ENCODE measurements around the gene ITSN2. TPM values are rescaled to one million over a fixed set of nuclear protein-coding genes. Genes with fewer than 3 reads are reported as not detected.

The ITSN2 gene
- total RNA-seq, 1 donor from 2014 or later: 52.9 TPM

DNA sequence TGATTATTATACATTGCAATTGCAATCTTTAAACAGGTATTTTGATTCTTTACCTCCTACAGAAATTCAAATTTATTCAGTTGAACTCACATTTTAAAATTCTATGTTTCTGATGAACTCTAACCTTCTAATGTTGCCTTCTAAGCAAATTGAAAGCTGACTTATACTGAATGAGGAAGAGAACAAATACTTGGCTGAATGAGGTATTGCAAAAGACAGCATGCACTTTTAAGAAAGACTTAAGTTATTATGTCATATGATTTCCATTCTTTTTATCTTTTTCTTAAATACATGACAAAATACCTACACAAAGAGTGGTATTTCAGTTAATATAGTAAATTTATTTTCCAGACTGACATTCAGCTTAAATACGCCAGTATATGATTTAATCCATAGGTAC lies 120.8 kb downstream of the ITSN2 start:
- H3K9me3 Mint-ChIP-seq: no peaks in the 10 kb centered on the region
- H3K27me3 Mint-ChIP-seq (ENCODE audit: insufficient read depth): no peaks in the 10 kb centered on the region
- no peak overlapping the region for H3K4me3 Mint-ChIP-seq
- no peak overlapping the region for H3K27ac Mint-ChIP-seq
- DNase-seq (ENCODE audit: low spot score): no peak
- intact Hi-C loops (cut with micrococcal nuclease): no loop called here
- no peaks in the 10 kb centered on the region for H3K4me1 Mint-ChIP-seq (ENCODE audit: low read depth)
- peaks cover 6% of the 10 kb centered on the region for H3K36me3 Mint-ChIP-seq (ENCODE audit: low read depth)

DNA sequence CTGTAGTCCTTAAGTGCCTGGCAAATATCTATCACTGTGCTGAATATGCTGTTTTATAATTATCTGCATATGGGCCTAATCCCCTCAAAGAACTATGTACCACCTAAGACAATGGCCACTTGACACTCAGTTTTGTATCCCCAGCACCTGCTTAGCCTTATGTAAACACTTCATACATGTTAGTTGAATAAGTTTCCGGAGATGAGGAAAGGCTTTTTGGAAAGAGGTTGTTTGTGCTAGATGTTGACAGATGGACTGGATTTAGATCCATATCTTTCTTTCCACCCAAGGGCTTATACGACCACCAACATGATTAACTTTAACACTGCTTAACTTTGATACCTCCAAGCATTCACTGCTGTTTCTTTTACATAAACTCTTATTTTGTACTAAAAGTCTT lies 122.2 kb downstream of the ITSN2 start:
- peaks cover 8% of the 10 kb centered on the region for H3K36me3 Mint-ChIP-seq (ENCODE audit: low read depth)
- no peak for DNase-seq (ENCODE audit: low spot score)
- H3K4me1 Mint-ChIP-seq (ENCODE audit: low read depth): no peaks in the 10 kb centered on the region
- H3K27me3 Mint-ChIP-seq (ENCODE audit: insufficient read depth): no peaks in the 10 kb centered on the region
- intact Hi-C loops (cut with micrococcal nuclease): no loop called here
- H3K27ac Mint-ChIP-seq: no peak overlapping the region
- no peaks in the 10 kb centered on the region for H3K9me3 Mint-ChIP-seq
- no peak overlapping the region for H3K4me3 Mint-ChIP-seq

DNA sequence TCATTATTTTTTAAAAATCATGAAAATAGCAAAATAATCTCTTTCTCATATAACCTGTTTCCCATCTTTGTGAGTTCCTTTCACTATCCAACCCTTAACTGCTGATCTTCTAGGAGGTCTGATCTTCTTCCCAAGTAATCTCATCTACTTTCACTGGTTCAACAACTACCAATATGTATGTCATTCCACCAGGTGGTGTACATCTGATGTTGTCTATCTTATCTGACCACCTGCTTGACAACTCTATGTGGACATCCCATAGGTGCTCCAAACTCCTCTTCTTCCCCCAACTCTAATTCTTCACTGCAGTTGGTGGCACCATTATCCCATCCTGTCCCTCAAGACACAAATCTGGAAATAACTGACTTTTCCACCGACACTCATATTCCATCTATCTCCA lies 123.0 kb downstream of the ITSN2 start:
- Mint-ChIP-seq H3K36me3 (ENCODE audit: low read depth) (peaks cover 5% of the 10 kb centered on the region), H3K4me3 (no peak overlapping the region), H3K9me3 (no peaks in the 10 kb centered on the region), H3K27ac (no peak overlapping the region), H3K27me3 (ENCODE audit: insufficient read depth) (no peaks in the 10 kb centered on the region), H3K4me1 (ENCODE audit: low read depth) (no peaks in the 10 kb centered on the region)
- no peak for DNase-seq (ENCODE audit: low spot score)
- intact Hi-C loops (cut with micrococcal nuclease): no loop called here

DNA sequence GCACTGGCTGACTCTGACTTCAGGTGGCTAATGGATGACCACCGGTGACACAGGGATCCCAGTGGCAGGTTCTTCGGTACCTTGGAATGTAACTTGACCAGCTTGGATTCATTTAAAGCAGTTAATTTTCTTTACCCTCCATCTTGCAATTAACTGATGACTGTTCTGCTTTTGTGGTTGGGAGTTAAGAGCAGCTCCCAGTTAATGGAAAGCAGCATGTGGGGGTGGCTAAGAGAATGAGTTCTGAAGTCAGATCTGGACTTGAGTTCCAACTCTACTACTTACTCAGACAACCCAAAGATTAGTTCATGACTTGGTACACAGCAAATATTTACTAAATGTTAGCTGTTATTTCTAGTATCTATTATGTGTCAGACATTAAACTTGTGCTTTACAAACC lies 127.0 kb downstream of the ITSN2 start:
- H3K9me3 Mint-ChIP-seq: no peaks in the 10 kb centered on the region
- H3K36me3 Mint-ChIP-seq (ENCODE audit: low read depth): peaks cover 3% of the 10 kb centered on the region
- no peak for DNase-seq (ENCODE audit: low spot score)
- no peaks in the 10 kb centered on the region for H3K27me3 Mint-ChIP-seq (ENCODE audit: insufficient read depth)
- H3K27ac Mint-ChIP-seq: no peak overlapping the region
- intact Hi-C loops (cut with micrococcal nuclease): no loop called here
- no peak overlapping the region for H3K4me3 Mint-ChIP-seq
- H3K4me1 Mint-ChIP-seq (ENCODE audit: low read depth): no peaks in the 10 kb centered on the region

DNA sequence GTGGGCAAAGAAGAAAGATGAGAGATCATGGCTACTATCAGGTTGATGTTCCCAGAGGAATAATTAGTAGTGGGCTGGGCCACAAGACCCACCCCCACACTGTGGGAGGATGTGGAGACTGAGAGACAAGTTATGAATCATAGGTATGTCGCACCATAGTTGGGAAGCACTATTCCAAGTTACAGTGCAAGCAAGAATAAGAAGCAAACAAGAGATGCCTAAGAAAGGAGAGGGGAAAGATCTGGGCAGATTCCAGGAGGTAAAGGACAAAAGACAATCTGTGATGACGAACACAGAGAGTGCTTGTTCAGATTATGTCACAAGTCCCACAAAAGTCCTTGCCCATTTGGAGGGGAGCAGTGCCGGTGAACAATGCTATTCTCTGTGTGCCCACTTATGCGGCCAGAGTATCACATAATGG lies 128.9 kb downstream of the ITSN2 start:
- intact Hi-C loops (cut with micrococcal nuclease): no loop called here
- no peak overlapping the region for H3K27ac Mint-ChIP-seq
- no peaks in the 10 kb centered on the region for H3K9me3 Mint-ChIP-seq
- no peaks in the 10 kb centered on the region for H3K4me1 Mint-ChIP-seq (ENCODE audit: low read depth)
- DNase-seq (ENCODE audit: low spot score): no peak
- H3K27me3 Mint-ChIP-seq (ENCODE audit: insufficient read depth): no peaks in the 10 kb centered on the region
- peaks cover 3% of the 10 kb centered on the region for H3K36me3 Mint-ChIP-seq (ENCODE audit: low read depth)
- no peak overlapping the region for H3K4me3 Mint-ChIP-seq

DNA sequence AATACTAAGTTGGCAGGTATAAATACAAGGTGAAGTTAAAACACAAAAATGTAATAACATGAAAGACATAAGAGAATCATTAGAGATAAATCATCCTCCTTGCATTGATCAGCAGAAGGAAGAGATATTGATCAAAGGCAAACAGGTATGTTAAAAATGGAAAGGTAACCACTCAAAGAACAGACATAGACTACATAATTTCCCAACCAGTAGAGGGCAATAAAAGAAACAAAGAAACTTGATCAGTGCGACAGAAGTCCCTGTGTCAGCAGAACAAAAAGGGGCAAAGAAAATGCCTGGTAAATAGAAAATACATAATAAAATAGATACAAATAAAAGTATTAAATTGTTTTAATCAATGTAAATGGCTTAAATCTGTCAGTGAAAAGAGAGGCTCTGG lies 131.9 kb downstream of the ITSN2 start:
- no peak for DNase-seq (ENCODE audit: low spot score)
- Mint-ChIP-seq H3K4me3 (no peak overlapping the region), H3K27ac (no peak overlapping the region), H3K9me3 (no peaks in the 10 kb centered on the region), H3K36me3 (ENCODE audit: low read depth) (peaks cover 2% of the 10 kb centered on the region), H3K27me3 (ENCODE audit: insufficient read depth) (no peaks in the 10 kb centered on the region), H3K4me1 (ENCODE audit: low read depth) (no peaks in the 10 kb centered on the region)
- intact Hi-C loops (cut with micrococcal nuclease): loop anchor here (1.0 kb wide), 1 partner anchor 154 kb away; no protein-coding TSS in a partner anchor

DNA sequence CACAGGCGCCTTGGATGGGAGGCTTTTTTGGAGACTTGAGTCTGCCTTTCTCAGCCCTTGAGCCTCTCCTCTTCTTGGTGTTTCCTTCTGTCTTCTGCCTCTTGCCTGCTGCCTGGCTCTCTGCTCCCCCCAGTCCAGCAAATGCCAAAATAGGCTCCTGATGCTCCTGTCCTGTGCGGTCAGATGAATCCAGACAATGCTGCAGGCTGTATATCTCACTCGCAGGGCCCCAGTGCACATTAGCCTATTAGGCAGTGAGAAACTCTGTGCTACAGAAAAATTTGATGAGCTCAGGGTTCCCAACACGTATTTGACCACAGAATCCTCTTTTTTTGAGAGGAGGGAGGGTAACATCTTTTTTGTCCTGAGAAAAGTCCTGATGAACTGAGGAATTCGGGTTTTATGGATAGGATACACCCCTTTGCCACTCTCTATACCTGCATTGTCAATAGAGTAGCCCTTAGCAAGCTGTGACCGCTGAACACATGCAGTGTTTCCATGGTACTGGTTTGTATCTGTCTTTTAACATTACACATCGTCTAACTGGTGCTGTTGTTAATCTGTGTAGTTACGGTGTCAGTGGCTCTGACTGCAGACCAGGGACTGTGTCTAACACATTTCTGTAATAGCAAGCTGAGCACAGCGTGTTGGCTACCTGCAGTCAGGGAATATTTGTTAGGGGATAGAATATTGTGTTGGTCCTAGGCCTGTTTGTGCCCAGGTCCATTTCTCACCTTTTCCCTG lies 134.7 kb downstream of the ITSN2 start:
- intact Hi-C loops (cut with micrococcal nuclease): no loop called here
- Mint-ChIP-seq H3K4me3 (no peak overlapping the region), H3K27me3 (ENCODE audit: insufficient read depth) (no peaks in the 10 kb centered on the region), H3K9me3 (no peaks in the 10 kb centered on the region), H3K36me3 (ENCODE audit: low read depth) (peaks cover 2% of the 10 kb centered on the region), H3K4me1 (ENCODE audit: low read depth) (no peaks in the 10 kb centered on the region), H3K27ac (no peak overlapping the region)
- DNase-seq (ENCODE audit: low spot score): no peak

DNA sequence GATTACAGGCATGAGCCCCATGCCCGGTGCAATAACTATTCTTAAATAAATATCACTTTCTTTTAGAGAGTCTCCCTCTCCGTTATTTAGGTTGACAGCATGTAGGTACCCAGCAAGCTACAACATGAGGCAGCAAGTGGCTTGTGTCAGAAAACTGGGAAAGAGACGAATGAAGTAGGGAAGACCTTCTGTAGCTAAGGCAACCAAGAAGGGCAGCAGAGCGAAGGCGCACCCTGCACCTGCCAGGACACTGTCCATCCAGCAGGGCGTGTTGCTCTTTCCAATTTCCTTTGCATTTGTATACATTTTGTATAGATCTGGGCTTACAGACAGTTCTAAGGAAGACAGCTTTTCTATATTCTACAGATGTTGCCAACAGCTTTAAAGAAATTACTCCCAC lies 137.4 kb downstream of the ITSN2 start:
- H3K4me1 Mint-ChIP-seq (ENCODE audit: low read depth): no peaks in the 10 kb centered on the region
- no peak overlapping the region for H3K27ac Mint-ChIP-seq
- peaks cover 2% of the 10 kb centered on the region for H3K36me3 Mint-ChIP-seq (ENCODE audit: low read depth)
- no peak for DNase-seq (ENCODE audit: low spot score)
- intact Hi-C loops (cut with micrococcal nuclease): no loop called here
- no peaks in the 10 kb centered on the region for H3K27me3 Mint-ChIP-seq (ENCODE audit: insufficient read depth)
- H3K4me3 Mint-ChIP-seq: no peak overlapping the region
- H3K9me3 Mint-ChIP-seq: no peaks in the 10 kb centered on the region

DNA sequence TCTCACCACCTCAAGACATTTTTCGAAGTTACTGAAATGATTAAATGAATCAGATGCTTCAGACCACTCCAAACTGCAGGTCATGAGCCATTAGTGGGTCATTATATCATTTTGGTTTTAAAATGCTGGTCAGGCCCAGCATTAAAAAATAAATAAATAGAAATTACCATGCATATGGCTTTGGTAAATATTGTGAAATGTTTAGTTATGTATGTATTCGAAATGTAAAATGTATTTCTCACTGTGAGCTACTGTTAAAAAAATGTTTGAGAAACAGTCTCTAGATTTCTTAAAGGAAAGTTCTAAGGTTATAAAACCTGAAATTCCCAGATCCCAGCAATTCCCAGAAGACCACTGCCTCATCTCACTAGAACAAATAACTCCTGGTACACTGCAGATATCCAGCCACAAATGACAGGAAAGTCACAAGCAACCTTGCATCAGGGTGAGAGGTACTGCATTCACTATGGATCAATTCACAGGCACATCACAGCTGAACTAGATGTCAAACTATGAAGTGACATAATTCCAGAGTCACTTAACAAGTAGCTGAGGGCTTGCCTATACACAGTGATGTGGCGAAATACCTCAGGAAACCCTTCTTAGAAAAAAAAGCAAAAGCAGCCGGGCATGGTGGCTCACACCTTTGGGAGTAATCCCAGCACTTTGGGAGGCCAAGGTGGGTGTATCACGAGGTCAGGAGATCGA lies 138.8 kb downstream of the ITSN2 start:
- intact Hi-C loops (cut with micrococcal nuclease): no loop called here
- H3K9me3 Mint-ChIP-seq: no peaks in the 10 kb centered on the region
- DNase-seq (ENCODE audit: low spot score): no peak
- H3K27me3 Mint-ChIP-seq (ENCODE audit: insufficient read depth): no peaks in the 10 kb centered on the region
- no peak overlapping the region for H3K4me3 Mint-ChIP-seq
- H3K36me3 Mint-ChIP-seq (ENCODE audit: low read depth): peaks cover 2% of the 10 kb centered on the region
- H3K27ac Mint-ChIP-seq: no peak overlapping the region
- no peaks in the 10 kb centered on the region for H3K4me1 Mint-ChIP-seq (ENCODE audit: low read depth)

DNA sequence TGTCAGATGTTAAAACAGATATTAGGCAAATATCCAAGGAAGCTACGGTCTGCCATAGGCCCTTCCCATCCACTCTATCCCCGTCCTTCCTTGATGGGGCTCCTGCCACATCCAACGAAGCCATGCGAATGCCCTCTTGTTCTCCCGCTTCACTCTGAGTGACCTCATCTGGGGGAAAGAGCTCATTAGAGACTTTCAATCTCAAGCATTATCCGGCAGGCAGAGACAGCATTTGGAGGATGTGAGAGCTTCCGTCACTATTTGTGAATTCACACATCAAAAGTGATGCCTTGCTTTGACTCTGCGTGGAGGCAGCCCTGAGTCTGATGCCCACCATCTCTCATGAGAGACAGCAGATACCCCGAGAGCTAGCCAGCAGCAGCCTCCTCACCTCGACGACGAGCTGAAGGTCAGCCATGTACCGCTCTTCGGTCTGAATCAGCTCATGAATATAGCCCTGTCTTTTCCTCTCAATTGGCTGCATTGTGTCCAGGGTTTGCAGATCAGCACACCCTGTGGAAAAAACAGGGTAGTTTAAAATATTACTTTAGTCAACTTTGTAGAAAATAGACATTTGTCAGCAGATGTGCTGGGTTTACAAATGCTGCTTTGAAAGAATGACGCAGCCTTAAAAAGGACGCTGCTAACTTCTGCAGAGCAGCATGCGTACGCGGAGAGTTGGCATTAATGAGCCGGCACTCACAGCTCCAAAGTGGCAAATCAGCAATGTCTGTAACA lies 139.6 kb downstream of the ITSN2 start:
- no peak overlapping the region for H3K27ac Mint-ChIP-seq
- intact Hi-C loops (cut with micrococcal nuclease): no loop called here
- H3K9me3 Mint-ChIP-seq: no peaks in the 10 kb centered on the region
- no peak overlapping the region for H3K4me3 Mint-ChIP-seq
- no peaks in the 10 kb centered on the region for H3K4me1 Mint-ChIP-seq (ENCODE audit: low read depth)
- H3K36me3 Mint-ChIP-seq (ENCODE audit: low read depth): peaks cover 7% of the 10 kb centered on the region
- H3K27me3 Mint-ChIP-seq (ENCODE audit: insufficient read depth): no peaks in the 10 kb centered on the region
- no peak for DNase-seq (ENCODE audit: low spot score)

DNA sequence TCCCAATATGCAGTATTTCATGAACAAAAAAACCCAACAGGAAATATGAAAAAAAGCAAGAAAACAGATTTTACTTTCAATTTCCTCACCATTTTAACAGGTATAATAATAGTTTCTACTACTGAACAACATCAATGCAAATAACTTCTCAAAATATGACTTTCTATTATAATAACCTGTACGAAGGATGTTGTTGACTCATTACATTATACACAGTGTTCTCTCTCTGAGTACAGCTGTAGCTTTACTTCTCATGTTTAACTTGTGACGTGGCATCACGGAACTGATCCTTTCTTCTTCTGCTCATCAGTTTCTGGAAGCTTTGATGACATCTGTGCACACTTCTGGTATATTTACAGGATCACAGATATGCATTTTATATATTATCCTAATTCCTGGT lies 145.5 kb downstream of the ITSN2 start:
- no peak overlapping the region for H3K27ac Mint-ChIP-seq
- no peak for DNase-seq (ENCODE audit: low spot score)
- no peaks in the 10 kb centered on the region for H3K9me3 Mint-ChIP-seq
- peaks cover 7% of the 10 kb centered on the region for H3K4me1 Mint-ChIP-seq (ENCODE audit: low read depth)
- H3K27me3 Mint-ChIP-seq (ENCODE audit: insufficient read depth): no peaks in the 10 kb centered on the region
- H3K4me3 Mint-ChIP-seq: no peak overlapping the region
- intact Hi-C loops (cut with micrococcal nuclease): no loop called here
- H3K36me3 Mint-ChIP-seq (ENCODE audit: low read depth): peaks cover 20% of the 10 kb centered on the region

DNA sequence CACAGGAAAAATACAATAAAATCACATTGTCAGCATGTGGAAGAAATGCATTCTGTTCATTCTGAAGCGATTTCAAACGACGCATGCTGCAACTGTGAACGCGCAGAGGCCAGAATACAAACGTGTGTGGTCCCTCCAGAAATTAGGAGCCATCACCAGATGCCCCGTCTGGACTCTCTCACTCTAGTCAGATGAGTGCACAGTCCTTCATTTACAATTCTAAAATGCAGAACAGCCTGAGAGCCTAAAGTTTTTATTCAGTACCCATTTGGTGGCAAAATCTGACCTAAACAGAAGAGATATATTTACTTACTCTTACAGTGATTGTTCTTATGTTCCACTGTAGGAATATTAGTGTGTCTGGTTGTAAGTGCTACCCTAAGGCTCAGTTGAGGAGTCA lies 148.9 kb downstream of the ITSN2 start:
- peaks cover 7% of the 10 kb centered on the region for H3K4me1 Mint-ChIP-seq (ENCODE audit: low read depth)
- no peak overlapping the region for H3K4me3 Mint-ChIP-seq
- DNase-seq (ENCODE audit: low spot score): no peak
- intact Hi-C loops (cut with micrococcal nuclease): no loop called here
- peak overlapping the region; percentile 31 for H3K27ac Mint-ChIP-seq
- no peaks in the 10 kb centered on the region for H3K27me3 Mint-ChIP-seq (ENCODE audit: insufficient read depth)
- H3K9me3 Mint-ChIP-seq: no peaks in the 10 kb centered on the region
- H3K36me3 Mint-ChIP-seq (ENCODE audit: low read depth): peaks cover 30% of the 10 kb centered on the region

DNA sequence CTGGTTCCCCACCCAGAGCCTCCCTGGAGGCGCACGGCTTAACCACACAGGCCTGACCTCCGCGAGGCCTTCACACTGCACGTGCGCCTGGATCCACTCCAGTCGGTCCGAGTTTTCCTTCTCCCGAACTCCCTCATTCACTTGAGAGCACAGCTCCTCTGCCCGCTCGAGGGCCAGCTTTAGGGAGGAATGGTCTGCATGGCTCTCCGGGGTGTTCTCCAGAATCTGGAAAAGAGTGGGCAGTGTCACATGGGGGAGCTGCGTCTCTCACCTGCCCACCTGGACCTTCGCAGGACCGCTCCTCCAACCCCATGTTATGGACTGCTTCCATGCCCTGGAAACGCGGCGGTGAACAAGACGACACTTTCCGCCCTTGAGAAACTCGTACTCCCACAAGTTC lies 149.6 kb downstream of the ITSN2 start:
- H3K27me3 Mint-ChIP-seq (ENCODE audit: insufficient read depth): no peaks in the 10 kb centered on the region
- H3K4me1 Mint-ChIP-seq (ENCODE audit: low read depth): peaks cover 7% of the 10 kb centered on the region
- intact Hi-C loops (cut with micrococcal nuclease): no loop called here
- H3K27ac Mint-ChIP-seq: no peak overlapping the region
- no peak overlapping the region for H3K4me3 Mint-ChIP-seq
- no peak for DNase-seq (ENCODE audit: low spot score)
- no peaks in the 10 kb centered on the region for H3K9me3 Mint-ChIP-seq
- peaks cover 28% of the 10 kb centered on the region for H3K36me3 Mint-ChIP-seq (ENCODE audit: low read depth)
